GM18867 (cell line): Measurements from ENCODE around the gene KNDC1.
"Not testable (repeated sequence)": the region's sequence is repeated elsewhere in the genome, so short reads cannot be mapped to it uniquely, and the experiment has no call there.

Experiments used
- ATAC-seq: cut with Tn5 transposase; IDR thresholded peaks from one replicate; pipeline ENCODE4 v1.9.1; 2021; ENCODE audit warnings: mild to moderate bottlenecking, moderate library complexity; ENCODE audit not compliant: unreplicated experiment

KNDC1 gene

DNA sequence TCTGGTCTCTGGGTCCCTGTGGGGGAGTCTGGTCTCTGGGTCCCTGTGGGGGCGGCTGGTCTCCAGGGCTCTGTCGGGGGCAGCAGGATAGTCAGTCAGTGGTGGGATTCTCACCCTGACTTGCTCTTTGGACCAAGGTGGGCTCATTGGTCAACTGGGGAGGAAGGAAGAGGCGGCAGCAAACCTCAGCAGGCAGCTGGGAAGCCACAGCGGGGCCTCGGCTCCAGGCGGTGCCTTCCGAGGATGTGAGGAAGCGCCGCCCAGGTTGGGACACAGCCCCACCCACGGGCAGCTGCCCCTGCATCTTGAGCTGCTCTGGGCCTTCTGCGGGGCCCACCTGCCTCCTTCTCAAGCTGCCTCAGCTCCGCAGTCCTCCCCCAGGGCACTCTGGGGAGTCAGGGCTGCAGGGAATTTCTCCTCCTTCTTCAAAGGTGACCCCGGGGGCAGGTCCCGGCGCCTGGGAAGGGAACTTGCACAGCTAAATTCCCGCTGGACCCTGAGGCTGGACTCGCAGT lies 20.4 kb upstream of the KNDC1 start:
- ATAC-seq: no peak

DNA sequence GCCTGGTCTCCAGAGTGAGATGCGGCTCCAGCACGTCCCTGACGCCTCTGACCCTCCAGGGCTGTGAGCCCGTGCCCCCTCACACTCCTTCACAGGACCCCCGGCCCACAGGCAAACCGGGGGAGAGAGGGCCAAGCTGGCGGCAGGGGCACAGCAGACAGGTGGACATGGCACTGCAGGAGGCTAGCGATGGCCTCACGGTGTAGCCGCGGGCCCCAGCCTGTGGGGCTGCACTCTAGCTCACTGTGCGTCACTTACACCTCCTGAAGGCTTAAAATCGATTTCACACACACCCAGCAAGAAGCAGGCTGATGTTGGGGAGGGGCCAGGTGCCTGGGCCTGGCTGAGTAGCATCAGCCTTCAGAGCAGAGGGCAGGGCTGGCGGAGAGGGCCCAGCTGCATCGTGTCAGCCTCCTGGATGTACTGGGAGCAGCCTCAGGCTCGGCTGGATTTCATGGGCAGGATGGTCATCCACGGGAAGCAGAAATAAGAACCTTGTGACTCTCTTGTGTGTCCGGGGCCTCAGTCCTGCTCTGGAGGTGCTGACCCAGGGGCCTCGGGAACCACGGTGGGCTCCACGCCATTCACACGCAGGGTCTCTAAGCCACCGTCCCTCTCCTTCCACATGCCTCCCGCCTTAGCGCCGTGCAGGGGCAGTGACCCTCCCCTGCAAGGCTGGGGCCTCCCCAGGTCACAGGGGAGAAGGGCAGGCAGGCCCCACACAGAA lies 19.4 kb upstream of the KNDC1 start:
- ATAC-seq: no peak

DNA sequence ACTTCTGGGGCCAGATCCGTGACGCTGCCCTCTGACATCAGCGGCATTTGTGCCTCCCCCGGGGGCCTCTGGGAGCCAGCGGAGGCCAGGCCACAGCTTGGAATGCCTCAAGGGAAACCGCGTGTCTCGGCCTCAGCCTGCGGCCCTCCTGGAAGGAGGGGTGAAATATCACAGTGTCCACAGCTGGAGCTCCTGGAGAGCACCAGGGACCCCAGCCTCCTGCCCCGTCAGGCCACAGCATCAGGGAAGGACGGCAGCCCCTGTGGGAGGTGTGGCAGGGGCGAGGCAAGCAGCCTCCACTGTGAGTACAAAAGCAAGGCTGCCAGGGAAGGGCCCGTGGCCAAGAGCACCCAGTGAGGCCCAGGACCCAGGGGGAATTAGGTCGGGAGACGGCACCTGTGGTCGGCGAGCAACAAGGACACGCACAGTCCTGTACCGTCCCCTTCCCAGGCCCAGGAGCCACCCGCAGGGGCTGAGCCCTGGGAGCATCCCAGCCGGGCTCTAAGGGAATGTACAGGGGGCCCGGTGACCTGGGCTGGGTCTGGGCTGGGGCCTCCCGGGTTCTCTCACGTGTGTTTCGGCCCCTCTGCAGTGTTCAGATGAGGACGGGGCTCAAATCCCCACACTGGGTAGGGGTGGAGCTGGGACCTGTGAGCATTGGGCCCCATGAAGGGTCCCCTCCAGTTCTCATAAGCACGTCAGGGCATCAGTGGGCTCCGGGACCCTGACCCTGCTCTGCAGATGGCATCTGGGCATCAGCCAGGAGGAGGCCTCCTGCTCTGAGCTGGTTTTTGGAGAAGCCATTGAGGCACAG lies 18.7 kb upstream of the KNDC1 start:
- no peak for ATAC-seq

DNA sequence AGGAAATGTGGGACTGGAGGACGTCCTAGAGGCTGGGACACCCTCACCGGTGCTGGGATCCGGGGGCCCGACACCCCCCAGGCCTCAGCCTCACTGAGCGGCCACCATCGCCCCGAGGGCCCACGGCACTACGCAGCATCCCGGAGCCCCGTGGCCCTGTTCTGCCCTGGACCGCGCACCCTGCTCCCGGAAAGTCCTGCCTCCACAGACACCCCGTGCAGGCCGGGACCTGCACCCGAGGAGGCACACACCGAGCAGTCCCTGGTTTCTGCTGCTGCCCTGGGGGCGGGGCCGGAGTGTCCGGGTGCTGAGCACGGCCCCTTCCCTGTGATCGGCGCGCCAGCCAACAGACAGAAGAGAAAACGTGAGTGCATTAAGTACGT lies 18.1 kb upstream of the KNDC1 start:
- no peak for ATAC-seq

DNA sequence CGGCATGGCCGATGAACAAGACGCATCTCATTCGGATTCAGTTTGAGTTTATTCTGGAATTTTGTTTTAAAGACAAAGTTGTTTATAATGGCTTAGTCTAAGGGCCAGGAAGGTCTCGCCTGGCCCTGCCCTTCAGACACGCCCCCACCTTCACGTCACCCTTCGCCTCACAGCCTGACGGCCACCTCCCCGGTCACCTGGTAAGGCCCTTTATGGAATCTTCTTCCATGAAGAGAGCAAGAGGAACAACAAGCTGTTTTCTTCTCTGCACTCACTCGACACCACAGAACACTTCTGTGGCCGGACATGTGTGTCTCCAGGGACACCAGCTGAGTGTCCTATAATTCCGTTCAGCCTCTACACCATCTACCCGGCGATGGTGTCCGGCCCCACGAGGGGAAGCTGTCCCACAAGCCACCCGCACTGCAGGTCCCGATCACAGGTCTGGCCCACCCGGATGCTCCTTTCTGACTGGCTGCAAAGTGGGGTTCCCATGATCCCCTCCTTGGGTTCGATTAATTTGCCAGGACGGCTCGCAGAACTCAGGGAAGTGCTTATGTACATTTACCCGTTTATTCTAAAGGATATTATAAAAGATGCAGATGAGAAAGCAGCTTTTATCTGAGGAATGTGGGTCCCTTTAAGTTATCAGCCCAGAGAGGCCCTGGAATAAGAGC lies 17.4 kb upstream of the KNDC1 start:
- no peak for ATAC-seq

DNA sequence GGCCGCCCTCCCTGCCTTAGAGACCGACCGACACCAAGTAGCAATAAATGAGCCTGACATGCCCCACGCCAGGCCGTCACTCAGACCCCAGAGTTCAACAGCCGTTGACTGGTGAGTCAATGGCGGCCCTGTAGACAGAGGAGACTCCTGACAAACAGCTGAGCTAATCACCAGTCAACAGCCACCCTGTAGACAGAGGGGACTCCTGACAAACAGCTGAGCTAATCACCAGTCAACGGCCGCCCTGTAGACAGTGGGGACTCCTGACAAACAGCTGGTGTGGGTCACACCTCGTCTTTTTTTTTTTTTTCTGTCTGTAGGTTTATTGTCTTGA lies 16.9 kb upstream of the KNDC1 start:
- ATAC-seq: no peak

DNA sequence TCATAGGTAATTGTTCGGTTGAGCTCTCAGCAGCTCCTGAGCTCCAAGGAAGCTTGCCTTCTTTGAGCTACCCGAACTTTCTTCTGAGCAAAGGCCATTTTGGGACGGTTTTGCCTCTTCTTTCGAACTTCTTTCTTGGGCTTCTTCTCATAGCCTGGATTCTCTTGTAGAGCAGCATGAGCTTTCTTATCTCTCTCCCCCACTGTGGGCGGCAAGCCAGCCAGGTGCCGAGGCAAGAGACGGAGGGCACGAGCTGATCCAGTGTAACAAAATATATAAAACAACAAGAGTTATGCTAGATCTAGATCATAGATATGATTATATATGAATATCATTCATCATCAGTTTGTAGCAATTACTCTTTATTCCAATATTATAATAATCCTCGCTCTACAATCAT lies 16.5 kb upstream of the KNDC1 start:
- no peak for ATAC-seq

DNA sequence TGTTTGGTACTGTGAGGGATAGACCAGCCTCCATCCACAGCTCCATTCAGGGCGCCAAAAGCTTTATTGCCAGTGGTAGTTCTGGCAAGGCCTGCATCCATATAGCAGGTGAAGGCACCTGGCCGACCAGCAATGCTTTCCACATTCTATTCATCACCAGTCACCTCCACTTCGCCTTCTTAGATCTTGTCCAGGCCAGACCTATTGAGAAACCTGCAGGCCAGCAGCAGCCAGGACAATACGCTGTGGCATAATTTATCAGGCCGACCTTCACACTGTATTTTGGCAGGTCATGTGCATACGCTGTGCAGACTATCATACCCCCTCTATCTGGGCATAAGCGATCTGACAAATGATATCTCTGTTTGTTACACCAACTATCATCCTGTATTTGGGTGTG lies 15.2 kb upstream of the KNDC1 start:
- ATAC-seq: no peak

DNA sequence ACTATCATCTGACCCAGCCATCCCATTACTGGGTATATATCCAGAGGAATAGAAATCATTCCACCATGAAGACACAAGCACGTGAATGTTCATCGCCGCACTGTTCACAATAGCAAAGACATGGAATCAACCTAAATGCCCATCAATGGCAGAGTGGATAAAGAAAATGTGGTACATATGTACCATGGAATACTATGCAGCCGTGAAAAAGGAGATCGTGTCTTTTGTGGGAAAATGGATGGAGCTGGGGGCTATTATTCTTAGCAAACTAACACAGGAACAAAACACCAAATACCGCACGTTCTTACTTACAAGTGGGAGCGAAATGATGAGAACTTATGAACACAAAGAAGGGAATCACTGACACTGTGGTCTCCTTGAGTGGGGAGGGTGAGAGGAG lies 9.8 kb upstream of the KNDC1 start:
- no peak for ATAC-seq

DNA sequence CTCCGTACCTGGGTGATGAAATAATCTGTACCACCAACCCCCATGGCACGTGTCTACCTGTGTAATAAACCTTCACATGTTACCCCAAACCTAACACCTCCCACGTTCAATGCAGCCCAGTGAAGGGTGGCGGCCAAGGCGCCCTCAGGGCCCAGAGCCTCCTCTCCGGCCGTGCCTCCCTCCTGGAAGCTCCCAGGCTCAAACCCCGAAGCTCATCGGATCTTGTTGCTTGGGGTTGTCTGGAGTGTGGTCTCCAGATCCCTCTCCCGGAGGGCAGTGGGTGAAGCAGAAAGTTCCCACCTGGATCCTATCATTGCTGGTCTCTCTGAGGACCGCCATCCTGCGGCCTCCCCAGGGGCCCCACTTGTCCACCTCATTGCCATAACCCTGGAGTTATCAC lies 9.4 kb upstream of the KNDC1 start:
- ATAC-seq: no peak

DNA sequence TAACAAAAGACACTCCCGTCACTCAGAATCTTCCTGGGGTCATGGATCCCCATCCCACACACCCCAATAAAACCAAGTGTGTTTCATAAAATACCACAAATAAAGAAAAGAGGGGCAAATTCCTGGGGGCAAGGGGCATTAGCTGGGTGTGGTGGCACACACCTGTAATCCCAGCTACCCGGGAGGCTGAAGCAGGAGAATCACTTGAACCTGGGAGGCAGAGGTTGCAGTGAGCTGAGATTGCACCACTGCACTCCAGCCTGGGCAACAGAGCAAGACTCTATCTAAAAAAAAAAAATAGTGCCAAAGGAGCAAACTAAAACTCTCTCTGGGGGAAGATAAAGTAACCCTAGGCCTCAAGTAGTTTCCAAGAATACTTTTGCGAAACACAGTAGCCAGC lies 8.9 kb upstream of the KNDC1 start:
- not testable (repeated sequence) for ATAC-seq

DNA sequence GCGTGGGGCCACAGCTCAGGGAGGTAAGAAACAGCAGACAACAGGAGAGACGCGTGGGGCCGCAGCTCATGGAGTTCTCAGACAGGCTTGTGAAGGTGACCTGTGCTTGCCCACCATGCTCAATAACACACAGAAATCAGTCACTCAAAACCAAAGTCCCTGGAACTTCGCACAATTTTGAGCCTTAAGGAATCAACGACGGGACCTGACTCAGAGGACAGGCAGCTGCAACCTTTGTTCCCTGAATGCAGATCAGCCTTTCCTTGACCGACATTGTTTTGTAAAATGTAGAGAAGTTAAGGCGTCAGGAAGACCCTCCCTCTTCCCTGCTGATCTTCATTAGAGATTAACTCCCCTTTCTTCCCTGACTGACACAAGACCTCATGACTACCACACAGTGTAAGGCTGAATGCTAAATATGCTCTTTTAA lies 8.5 kb upstream of the KNDC1 start:
- ATAC-seq: no peak

DNA sequence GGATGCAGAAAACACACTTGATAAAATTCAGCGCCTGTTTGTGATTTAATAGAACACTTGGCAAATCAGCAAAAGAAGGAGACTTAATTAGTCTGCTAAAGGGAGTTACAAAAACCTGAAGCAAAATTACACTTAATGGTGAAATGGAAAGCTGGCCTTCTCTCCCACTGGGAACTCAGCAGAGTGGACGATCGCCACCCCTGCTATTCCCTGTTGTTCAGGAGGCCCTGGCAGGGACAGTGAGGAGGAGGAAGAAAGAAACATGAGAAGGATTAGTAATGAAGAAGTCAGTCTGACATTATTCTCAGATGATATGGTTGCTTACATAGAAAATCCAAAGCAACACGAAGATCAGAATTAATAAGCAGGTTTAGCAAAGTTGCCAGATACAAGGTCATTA lies 5.6 kb upstream of the KNDC1 start:
- no peak for ATAC-seq

DNA sequence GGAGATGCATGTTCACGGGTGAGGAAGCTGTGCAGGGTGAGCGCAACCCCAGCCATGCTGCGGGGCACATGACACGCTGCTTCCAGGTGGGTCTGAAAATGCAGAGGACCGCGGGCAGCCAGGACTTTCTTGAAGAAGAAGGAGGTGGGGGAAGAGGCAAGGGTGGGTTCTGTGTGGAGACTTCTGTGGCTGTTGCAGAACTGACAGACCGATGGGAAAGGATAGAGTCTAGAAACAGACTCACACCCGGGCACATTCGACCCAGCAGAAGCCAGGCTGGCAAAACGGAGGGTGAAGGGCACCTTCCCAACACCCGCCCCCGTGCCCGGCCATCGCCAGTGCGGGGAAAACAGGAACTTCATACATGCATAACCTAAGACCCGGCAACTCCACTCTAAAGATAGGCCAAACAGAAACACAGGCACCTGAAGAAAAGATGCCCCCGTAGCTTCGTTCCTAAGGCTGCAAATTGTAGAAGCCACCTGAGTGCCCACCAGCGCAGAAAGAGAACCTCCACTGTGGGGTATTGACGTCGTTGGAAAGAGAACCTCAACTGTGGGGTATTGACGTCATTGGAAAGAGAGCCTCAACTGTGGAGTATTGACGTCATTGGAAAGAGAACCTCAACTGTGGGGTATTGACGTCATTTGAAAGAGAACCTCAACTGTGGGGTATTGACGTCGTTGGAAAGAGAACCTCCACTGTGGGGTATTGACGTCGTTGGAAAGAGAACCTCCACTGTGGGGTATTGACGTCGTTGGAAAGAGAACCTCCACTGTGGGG lies 4.8 kb upstream of the KNDC1 start:
- no peak for ATAC-seq

DNA sequence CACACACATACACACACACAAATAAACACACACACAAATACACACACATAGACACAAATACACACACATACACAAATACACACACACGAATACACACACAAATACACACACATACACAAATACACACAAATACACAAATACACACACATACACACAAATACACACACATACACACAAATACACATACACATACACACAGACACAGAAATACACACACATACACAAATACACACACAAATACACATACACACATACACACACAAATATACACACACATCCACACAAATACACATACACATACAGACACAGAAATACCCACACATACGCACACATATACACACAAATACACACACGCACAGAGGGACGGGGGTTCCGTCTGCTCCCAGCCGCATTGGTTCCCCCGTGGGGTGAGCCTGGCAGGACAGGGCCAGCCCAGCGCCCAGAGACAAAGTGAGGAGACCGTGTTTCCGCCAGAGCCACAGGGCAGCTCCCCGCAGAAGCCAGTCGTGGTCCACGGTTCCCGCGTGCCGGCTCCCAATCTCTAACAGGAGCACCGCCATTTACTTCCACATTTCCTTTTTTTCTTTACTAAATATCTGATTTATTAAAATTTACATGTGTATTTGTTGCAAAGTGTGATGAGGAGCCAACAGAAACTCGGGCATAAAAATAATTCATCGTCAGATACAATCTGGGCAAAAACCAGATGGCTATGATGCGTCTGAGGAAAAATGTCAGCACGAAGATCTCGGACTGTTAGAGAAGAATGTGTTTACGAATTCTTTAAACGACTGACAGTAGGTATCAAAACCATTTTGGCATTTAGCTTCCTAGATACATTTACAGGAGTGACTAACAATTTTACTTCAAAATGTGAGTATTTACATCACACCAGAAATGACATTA lies 3.1 kb upstream of the KNDC1 start:
- ATAC-seq: no peak

DNA sequence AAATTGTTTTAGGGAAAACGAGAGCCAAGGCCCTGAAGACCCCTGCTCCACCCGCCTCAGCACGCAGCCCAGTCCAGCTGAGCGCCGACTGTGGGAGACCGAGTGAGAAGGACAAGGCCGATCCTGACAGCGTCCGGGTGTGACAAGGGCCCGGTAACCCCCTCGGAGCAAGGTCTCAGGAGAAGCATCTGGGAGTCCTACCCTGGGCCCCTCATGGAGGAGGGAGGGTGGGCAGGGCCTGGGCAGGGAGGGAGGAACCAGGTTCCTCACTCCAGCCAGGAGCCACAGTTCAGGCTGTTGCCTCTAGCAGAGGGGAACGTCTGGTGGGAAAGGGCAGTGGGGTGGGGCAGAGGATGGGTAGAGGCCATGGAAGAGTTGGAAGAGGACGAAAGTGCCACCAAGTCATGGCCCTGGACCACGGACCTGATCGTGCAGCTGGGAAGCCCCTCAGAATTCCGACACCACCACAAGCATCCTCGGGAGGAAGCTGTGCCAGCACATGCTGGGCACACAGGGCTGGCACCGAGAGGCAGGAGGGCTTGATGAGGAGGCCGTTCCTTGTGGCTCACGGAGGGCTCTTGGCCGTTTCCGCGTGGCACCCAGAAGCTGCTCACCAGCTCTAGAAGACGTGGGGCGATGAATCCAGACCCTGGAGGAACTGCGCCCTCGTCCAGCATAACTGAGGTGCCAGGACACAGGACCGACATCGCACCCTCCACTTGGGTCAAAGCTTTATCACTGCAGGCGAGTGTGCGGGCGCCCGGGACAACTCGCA lies 2.2 kb upstream of the KNDC1 start:
- no peak for ATAC-seq

DNA sequence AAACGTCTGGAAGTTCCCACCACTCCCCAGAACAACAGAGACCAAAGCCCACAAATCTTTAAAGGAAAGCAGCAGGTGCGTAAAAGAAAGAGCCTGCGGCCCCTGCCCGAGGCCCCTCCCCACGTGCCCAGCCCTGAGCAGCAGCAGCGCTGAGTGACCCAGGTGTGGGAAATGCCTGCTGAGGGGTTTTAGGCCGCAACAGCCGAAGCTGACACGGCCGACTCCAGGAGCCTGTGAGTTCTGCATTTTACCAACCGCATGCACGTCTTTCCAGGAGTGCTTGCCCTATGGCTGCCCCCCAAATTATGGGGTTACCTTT lies 1.6 kb upstream of the KNDC1 start:
- ATAC-seq: no peak

DNA sequence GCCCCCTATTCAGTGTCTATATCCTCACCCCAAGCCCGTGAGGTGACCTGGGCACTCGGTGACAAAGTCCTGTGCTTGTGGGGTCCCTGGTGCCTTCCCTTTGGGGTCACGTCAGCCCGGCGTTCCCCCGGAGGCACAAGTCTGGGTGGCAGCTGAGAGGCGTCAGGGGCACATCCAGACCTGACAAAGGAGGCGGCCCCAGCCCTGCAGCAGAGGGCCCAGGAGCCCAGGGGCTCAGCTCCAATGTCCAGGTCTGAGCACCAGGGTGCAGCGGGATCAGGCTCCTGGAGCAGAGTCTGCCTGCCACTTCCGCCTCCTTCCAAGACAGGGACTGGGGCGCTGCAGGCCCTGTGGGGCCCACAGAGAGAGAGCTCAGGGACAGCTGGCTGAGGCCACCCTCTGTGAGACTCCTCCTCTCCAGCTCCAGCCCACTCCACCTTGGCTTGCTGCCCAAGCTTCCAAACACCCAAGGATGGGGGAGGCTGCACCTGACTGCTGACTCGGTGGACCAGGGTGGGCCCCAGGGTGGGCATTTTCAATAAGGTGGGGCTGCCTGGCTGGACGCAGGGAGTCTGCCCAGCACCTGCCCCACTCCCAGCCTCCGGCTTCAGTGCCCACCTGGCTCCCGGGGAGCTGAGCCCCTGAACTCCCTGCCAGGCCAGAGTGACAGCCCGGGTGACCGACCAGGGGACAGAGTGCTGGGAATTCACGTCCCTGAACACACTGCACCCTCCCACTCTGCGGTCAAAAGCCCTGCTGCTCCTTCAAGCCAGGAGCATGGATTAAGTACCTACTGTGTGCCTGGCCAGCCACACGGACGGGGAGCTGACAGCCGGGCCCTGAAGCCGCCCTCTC lies 1.0 kb upstream of the KNDC1 start:
- ATAC-seq: no peak

DNA sequence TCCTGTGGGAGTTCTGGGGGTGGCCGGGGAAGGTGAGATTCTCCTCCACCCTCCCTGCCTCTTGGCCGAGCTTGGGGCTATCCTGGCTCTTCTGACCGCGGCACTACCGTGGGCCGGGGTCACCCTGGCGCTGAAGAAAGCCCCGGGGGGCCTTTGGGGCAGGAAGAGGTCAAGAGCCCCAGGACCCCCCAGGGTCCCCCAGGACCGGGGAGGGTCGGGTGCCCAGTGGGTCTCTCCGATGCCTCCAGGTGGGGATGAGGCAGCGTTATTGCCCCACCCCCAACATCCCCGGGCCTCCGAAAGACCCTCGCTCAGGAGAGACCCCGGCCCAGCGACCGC lies 439 bp upstream of the KNDC1 start:
- no peak for ATAC-seq
